NCI-H1417 (cell line): ENCODE measurements around the gene ZBTB5.
"Not testable (repeated sequence)": the region's sequence is repeated elsewhere in the genome, so short reads cannot be mapped to it uniquely, and the experiment has no call there.

Experiments used
- DNase-seq, 3 experiments: peaks; one replicate each; lab custom pipeline; 2025; lab: John Stamatoyannopoulos, UW

The ZBTB5 gene

GRCh38 chr9:37486256-37486615, 21.0 kb upstream of the ZBTB5 start:
- DNase-seq, result no peak

- DNase-seq, result peak; percentile 90 to 95 (median 91)
These were observed 20.4 kb upstream of the ZBTB5 start, which contains the start of gene POLR1E for GRCh38 chr9:37485389-37486255. Gene POLR1E (plus strand): TSS chr9:37485948. CDS start chr9:37486048, 100 bp downstream.

GRCh38 chr9:37480759-37481158, 15.5 kb upstream of the ZBTB5 start:
- DNase-seq, result no peak

GRCh38 chr9:37477987-37478619, 12.9 kb upstream of the ZBTB5 start:
- not testable (repeated sequence) for DNase-seq

GRCh38 chr9:37477443-37477842, 12.2 kb upstream of the ZBTB5 start:
- not testable (repeated sequence) for DNase-seq

- no peak for DNase-seq
These were observed 11.7 kb upstream of the ZBTB5 start for GRCh38 chr9:37476930-37477329.

- no peak for DNase-seq
These were observed 9.2 kb upstream of the ZBTB5 start for GRCh38 chr9:37474438-37474837.

- DNase-seq, result not testable (repeated sequence)
These were observed 8.7 kb upstream of the ZBTB5 start for GRCh38 chr9:37473982-37474381.

GRCh38 chr9:37471942-37472684, 6.9 kb upstream of the ZBTB5 start:
- DNase-seq, result no peak

- no peak for DNase-seq
These were observed 3.4 kb upstream of the ZBTB5 start for GRCh38 chr9:37468620-37469019.

- DNase-seq, result peak in 1 of 3 experiments; percentile 2
These were observed 2.3 kb upstream of the ZBTB5 start for GRCh38 chr9:37467530-37467929.

- DNase-seq, result peak; percentile 66 to 84 (median 80)
These were observed 923 bp upstream of the ZBTB5 start for GRCh38 chr9:37466037-37466709.

GRCh38 chr9:37464426-37465248, 613 bp downstream of the ZBTB5 start:
- peak; percentile 75 to 87 (median 84) for DNase-seq

GRCh38 chr9:37464006-37464405, 1.2 kb downstream of the ZBTB5 start:
- DNase-seq, result no peak

- no peak for DNase-seq
These were observed 8.4 kb downstream of the ZBTB5 start for GRCh38 chr9:37456817-37457216.

- no peak for DNase-seq
These were observed 9.2 kb downstream of the ZBTB5 start for GRCh38 chr9:37455884-37456647.

GRCh38 chr9:37454238-37454637, 11.0 kb downstream of the ZBTB5 start:
- DNase-seq, result no peak

- no peak for DNase-seq
These were observed 11.4 kb downstream of the ZBTB5 start for GRCh38 chr9:37453827-37454226.

- DNase-seq, result no peak
These were observed 12.6 kb downstream of the ZBTB5 start for GRCh38 chr9:37452611-37453010.

GRCh38 chr9:37451628-37452027, 13.6 kb downstream of the ZBTB5 start:
- no peak for DNase-seq
